ENCODE data around the gene ELOVL5. TPM values are rescaled to one million over a fixed set of nuclear protein-coding genes. Genes with fewer than 3 reads are reported as not detected.

The ELOVL5 gene
- total RNA-seq, 4 donors from 2014 or later = 74.8 to 110 (median 90.6) TPM

DNA sequence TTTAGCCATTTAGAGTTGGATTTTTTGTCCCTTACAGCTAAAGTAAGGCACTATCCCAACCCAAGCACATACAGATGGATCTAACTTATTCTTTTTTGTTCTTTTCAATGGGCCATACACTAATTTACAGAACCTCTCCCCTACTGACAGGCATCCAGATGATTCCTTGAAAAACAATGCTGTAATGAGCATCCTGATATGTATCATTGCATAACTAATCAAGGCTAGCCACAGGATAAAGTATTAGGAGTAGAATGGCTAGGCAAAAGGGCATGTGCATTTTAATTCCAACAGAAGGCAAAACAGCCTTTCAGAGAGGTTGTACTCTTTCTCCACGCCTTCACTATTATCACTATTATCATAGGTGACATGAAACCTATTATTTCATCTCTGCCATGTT, 54.1 kb downstream of the ELOVL5 start:
- Histone ChIP-seq H3K27me3 (no peaks in the 10 kb centered on the region), H3K4me3 (replicated peaks in 1 of 3) (no peak overlapping the region), H3K9me3 (no peaks in the 10 kb centered on the region), H3K36me3 (no peaks in the 10 kb centered on the region), H3K4me1 (no peaks in the 10 kb centered on the region), H3K27ac (no peak overlapping the region)
- no peak for DNase-seq
- WGBS, 2 donors = 93 to 100% methylated on average over 1 of the region's 1 CpG
- TF ChIP-seq, protein P1, sequence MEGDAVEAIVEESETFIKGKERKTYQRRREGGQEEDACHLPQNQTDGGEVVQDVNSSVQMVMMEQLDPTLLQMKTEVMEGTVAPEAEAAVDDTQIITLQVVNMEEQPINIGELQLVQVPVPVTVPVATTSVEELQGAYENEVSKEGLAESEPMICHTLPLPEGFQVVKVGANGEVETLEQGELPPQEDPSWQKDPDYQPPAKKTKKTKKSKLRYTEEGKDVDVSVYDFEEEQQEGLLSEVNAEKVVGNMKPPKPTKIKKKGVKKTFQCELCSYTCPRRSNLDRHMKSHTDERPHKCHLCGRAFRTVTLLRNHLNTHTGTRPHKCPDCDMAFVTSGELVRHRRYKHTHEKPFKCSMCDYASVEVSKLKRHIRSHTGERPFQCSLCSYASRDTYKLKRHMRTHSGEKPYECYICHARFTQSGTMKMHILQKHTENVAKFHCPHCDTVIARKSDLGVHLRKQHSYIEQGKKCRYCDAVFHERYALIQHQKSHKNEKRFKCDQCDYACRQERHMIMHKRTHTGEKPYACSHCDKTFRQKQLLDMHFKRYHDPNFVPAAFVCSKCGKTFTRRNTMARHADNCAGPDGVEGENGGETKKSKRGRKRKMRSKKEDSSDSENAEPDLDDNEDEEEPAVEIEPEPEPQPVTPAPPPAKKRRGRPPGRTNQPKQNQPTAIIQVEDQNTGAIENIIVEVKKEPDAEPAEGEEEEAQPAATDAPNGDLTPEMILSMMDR (IDR thresholded peaks at IDR 0.05) = no peak
- no peak for TF ChIP-seq POLR2A (IDR thresholded peaks at IDR 0.05)
- intact Hi-C loops (cut with DNase I) = loop anchor here (10.0 kb wide), 1 partner anchor 120 kb away; no protein-coding TSS in a partner anchor

DNA sequence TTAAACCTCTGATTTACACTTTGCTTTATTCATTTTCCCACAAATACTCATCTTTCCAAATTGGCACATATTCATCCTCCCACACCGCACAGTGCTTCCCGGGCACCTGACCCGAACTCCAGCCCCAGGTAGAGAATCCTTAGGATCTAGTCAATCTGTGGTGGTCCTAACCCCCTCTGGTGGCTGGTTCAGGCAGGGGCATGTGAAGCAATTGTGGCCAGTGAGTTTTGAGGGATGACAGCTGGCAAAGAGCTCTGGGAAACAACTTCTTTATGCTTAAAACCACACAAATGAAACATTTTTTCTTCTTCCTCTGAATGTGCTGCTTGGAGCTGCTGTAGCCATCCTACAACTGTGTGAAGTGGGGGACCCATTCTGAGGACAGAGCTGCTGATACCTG, 54.7 kb downstream of the ELOVL5 start:
- H3K36me3 ChIP-seq = no peaks in the 10 kb centered on the region
- H3K27me3 ChIP-seq = no peaks in the 10 kb centered on the region
- intact Hi-C loops (cut with DNase I) = loop anchor here (10.0 kb wide), 1 partner anchor 119 kb away; no protein-coding TSS in a partner anchor
- no peak for DNase-seq
- H3K9me3 ChIP-seq = no peaks in the 10 kb centered on the region
- no peak overlapping the region for H3K27ac ChIP-seq
- TF ChIP-seq, protein P1 (IDR thresholded peaks at IDR 0.05) = peak in 4 of 6 experiments; percentile 17 to 32 (median 26)
- TF ChIP-seq POLR2A (IDR thresholded peaks at IDR 0.05) = no peak
- H3K4me1 ChIP-seq = no peaks in the 10 kb centered on the region
- WGBS, 2 donors = 82 to 90% methylated on average over 3 of the region's 3 CpGs
- H3K4me3 ChIP-seq (replicated peaks in 1 of 3) = no peak overlapping the region

DNA sequence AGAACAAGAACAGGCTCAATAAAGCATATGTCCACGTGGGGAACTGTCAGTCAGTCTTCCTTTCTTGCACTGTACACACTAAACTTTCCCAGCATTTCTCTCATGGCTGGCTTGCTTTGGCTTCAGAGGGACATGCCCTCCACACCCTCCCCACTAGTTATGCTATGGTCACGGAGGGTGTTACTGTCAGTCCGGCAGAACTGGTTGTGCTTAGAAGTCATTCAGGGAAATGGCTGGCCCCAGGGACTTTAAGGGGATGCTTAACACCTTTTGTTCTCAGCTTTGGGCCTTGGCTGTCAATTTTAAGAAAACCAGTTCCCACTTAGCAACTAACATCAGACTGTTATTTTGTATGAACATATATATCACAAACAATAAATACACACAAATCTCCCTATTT, 55.1 kb downstream of the ELOVL5 start:
- Histone ChIP-seq H3K27ac (no peak overlapping the region), H3K9me3 (no peaks in the 10 kb centered on the region), H3K4me1 (no peaks in the 10 kb centered on the region), H3K4me3 (replicated peaks in 1 of 3) (no peak overlapping the region), H3K36me3 (no peaks in the 10 kb centered on the region), H3K27me3 (no peaks in the 10 kb centered on the region)
- intact Hi-C loops (cut with DNase I) = loop anchor here (10.0 kb wide), 1 partner anchor 119 kb away; no protein-coding TSS in a partner anchor
- no peak for DNase-seq
- 78 to 95% methylated on average over 3 of the region's 3 CpGs for WGBS, 2 donors
- TF ChIP-seq, protein P1 (IDR thresholded peaks at IDR 0.05) = no peak
- no peak for TF ChIP-seq POLR2A (IDR thresholded peaks at IDR 0.05)

DNA sequence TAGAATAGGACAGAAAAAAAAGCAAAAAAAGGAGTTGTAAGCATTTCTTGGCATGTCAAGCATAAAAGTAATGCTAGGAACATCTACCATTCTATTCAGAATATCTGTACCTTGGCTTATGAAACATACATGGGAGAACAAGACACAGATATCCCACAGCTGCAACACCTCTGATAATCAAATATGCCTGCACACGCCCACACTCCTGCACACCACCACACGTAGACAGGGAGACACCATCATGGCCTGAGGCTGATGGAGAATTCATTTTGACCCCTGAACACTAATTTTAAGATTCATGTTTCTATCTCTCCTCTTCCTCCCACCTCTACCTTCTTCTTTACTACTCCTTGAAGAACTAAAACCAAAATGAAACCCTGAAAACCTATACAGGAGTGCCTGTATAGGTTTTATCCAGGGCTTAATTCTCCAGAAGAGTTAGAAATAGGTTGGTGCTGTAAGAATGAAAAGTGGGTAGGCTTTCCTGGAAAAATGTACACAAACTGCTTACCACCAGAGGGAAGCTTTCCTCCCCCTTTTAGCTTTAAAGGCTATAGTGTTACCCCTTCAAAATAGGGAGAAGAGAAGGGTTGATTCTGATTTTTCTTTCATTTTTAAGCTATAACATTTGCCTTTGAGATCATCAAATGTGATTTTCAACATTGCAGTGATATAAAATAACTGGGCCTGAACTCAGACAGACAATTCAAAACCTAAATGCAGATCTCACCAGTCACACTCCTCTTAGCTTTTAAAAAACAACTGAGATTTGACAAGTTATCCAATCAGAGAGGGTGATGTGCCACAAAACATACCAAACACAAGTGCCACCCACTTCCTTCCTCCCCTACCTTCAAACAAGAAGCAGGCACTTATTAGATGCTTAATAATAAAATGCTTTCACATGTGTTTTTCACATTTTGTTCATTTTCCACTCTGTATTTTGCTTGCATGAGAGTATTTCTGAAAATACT, 57.9 kb downstream of the ELOVL5 start:
- TF ChIP-seq POLR2A (IDR thresholded peaks at IDR 0.05) = no peak
- TF ChIP-seq, protein P1 (IDR thresholded peaks at IDR 0.05) = no peak
- intact Hi-C loops (cut with DNase I) = loop anchor here (10.0 kb wide), 1 partner anchor 116 kb away; no protein-coding TSS in a partner anchor
- Histone ChIP-seq H3K4me3 (replicated peaks in 1 of 3) (no peak overlapping the region), H3K27ac (no peak overlapping the region), H3K27me3 (no peaks in the 10 kb centered on the region), H3K36me3 (no peaks in the 10 kb centered on the region), H3K4me1 (no peaks in the 10 kb centered on the region), H3K9me3 (no peaks in the 10 kb centered on the region)
- 91% methylated on average over 2 of the region's 2 CpGs for WGBS, 2 donors
- DNase-seq = no peak

Measured in thyroid gland (tissue), 4 donors.